Activated gamma-delta T cell treated with Interleukin-2 at 50 U/mL for 16 hours (primary cell): ENCODE data around the gene USP30.
"Not testable (repeated sequence)": the region's sequence is repeated elsewhere in the genome, so short reads cannot be mapped to it uniquely, and the experiment has no call there.

Experiments used
- DNase-seq: peaks from one replicate; pipeline ENCODE4 v3.0.0-alpha.2; 2020

USP30 gene

GRCh38 chr12:109053382-109054123 is 1.2 kb downstream of the USP30 start:
- DNase-seq, result peak; percentile 14

GRCh38 chr12:109054124-109054513 is 1.7 kb downstream of the USP30 start:
- DNase-seq, result not testable (repeated sequence)

GRCh38 chr12:109054520-109054919 is 2.1 kb downstream of the USP30 start:
- no peak for DNase-seq

GRCh38 chr12:109056891-109057290 is 4.5 kb downstream of the USP30 start:
- DNase-seq, result no peak

- DNase-seq, result no peak
Observed at GRCh38 chr12:109057376-109057775, 5.0 kb downstream of the USP30 start.

- no peak for DNase-seq
Observed at GRCh38 chr12:109058773-109059172, 6.4 kb downstream of the USP30 start.

GRCh38 chr12:109064143-109064542 is 11.8 kb downstream of the USP30 start:
- no peak for DNase-seq

- no peak for DNase-seq
Observed at GRCh38 chr12:109065154-109065852, 12.9 kb downstream of the USP30 start.

- no peak for DNase-seq
Observed at GRCh38 chr12:109065853-109066193, 13.4 kb downstream of the USP30 start.

GRCh38 chr12:109069307-109070271 is 17.2 kb downstream of the USP30 start:
- no peak for DNase-seq

- DNase-seq, result no peak
Observed at GRCh38 chr12:109074866-109075265, 22.5 kb downstream of the USP30 start.

- no peak for DNase-seq
Observed at GRCh38 chr12:109082751-109083150, 30.4 kb downstream of the USP30 start.

- no peak for DNase-seq
Observed at GRCh38 chr12:109084425-109084824, 32.0 kb downstream of the USP30 start.

GRCh38 chr12:109085590-109085989 is 33.2 kb downstream of the USP30 start:
- no peak for DNase-seq

GRCh38 chr12:109087250-109087649 is 34.9 kb downstream of the USP30 start:
- DNase-seq, result no peak

- DNase-seq, result no peak
Observed at GRCh38 chr12:109088818-109089217, 36.4 kb downstream of the USP30 start.

GRCh38 chr12:109089683-109090082 is 37.3 kb downstream of the USP30 start:
- no peak for DNase-seq

GRCh38 chr12:109092497-109093021 is 40.2 kb downstream of the USP30 start:
- DNase-seq, result no peak

- DNase-seq, result peak; percentile 93
Observed at GRCh38 chr12:109093022-109093918, 40.9 kb downstream of the USP30 start, which contains the start of gene ALKBH2. Gene ALKBH2 (minus strand): TSS chr12:109093472. CDS start chr12:109092786, 686 bp downstream.

- no peak for DNase-seq
Observed at GRCh38 chr12:109097140-109097434, 44.7 kb downstream of the USP30 start.

GRCh38 chr12:109097435-109098182 is 45.2 kb downstream of the USP30 start, which contains the start of gene UNG:
Gene UNG (plus strand): TSS chr12:109097597. CDS start chr12:109097680, 83 bp downstream.
- DNase-seq, result peak; percentile 97
